K562 (cell line): ENCODE measurements around the gene C1QTNF6.

Experiments
- CTCF ChIP-seq, 3 experiments: IDR thresholded peaks in 2 of 3; conservative IDR thresholded peaks in 1 of 3; 2 replicates each; pipeline ENCODE4 v1.5.1; 2011 to 2012; ENCODE audit warnings: low read length in 3 of 3, mild to moderate bottlenecking in 3 of 3, control low read depth in 2 of 3, improper control_type of control experiment in 1 of 3, inconsistent platforms in 1 of 3, low read depth in 1 of 3, mixed read lengths in 1 of 3, moderate library complexity in 1 of 3; ENCODE audit not compliant: insufficient read depth in 2 of 3
- HCFC1 ChIP-seq: IDR thresholded peaks from 2 replicates; pipeline ENCODE4 v1.6.1; 2012; ENCODE audit warnings: low read depth, low read length, improper control_type of control experiment
- HMG20A ChIP-seq: fragments of 450-650 bp; formaldehyde crosslinking; conservative IDR thresholded peaks from 2 replicates; pipeline ENCODE4 v1.4.0; 2020; ENCODE audit warnings: mild to moderate bottlenecking, mixed read lengths
- RAD21 ChIP-seq, 2 experiments: fragments of 250-450 bp in 1 of 2; fragments of 450-650 bp in 1 of 2; sonication (Bioruptor Pico) in 1 of 2; formaldehyde crosslinking in 1 of 2; IDR thresholded peaks in 1 of 2; conservative IDR thresholded peaks in 1 of 2; 2 replicates each; pipeline versions ENCODE4 v1.4.0 to v1.8.0; 2020 to 2022; ENCODE audit warnings: mild to moderate bottlenecking in 2 of 2, moderate library complexity in 1 of 2
- ZNF224 ChIP-seq: sonication (generic); formaldehyde crosslinking; IDR thresholded peaks from 2 replicates; pipeline ENCODE4 v1.8.0; 2022; ENCODE audit warnings: mild to moderate bottlenecking, missing genetic modification reagents
- ZNF561 ChIP-seq: fragments of 450-650 bp; formaldehyde crosslinking; conservative IDR thresholded peaks from 2 replicates; pipeline ENCODE4 v1.4.0; 2020; ENCODE audit warnings: mild to moderate bottlenecking, moderate library complexity

DNA sequence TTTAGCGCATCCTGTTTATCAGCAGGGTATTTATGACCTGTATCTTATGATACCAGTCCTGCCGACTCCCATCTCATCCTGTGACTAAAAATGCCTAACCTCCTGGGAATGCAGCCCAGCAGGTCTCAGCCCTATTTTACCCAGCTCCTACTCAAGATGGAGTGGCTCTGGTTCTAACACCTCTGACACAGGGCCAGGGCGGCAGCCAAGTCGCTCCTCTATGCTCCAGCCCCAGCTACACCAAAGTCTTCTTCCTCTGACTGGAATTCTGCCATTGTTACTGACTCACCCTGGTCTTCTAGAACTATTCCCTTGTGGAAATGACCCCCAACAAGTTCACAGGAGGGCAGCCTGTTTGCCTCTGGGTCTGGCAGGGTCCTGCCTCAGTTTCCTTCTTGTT, 7.9 kb upstream of the C1QTNF6 start:
- TF ChIP-seq ZNF224 (no peak), HMG20A (CRISPR knock-in tag) (no peak), ZNF561 (CRISPR knock-in tag) (no peak), CTCF (IDR thresholded peaks at IDR 0.05 in 2 of 3, conservative IDR thresholded peaks at IDR 0.05 in 1 of 3; ENCODE audit: insufficient read depth in 2 of 3, low read depth in 1 of 3, low read length in 3 of 3) (no peak), HCFC1 (no peak), RAD21 (CRISPR knock-in tag; conservative IDR thresholded peaks at IDR 0.05 in 1 of 2, IDR thresholded peaks at IDR 0.05 in 1 of 2) (no peak)
